Measurements from ENCODE around the gene CEP20. TPM values are rescaled to one million over a fixed set of nuclear protein-coding genes. Genes with fewer than 3 reads are reported as not detected.
A peak's percentile ranks its signal among the peaks of the same experiment; 100 is the strongest.

The CEP20 gene
- total and polyA plus RNA-seq, 10 of the 15 experiments (the other 5 are each of a cell fraction or from before 2014, with no cell fraction given): 33.4 to 57.8 (median 52.6) TPM

DNA sequence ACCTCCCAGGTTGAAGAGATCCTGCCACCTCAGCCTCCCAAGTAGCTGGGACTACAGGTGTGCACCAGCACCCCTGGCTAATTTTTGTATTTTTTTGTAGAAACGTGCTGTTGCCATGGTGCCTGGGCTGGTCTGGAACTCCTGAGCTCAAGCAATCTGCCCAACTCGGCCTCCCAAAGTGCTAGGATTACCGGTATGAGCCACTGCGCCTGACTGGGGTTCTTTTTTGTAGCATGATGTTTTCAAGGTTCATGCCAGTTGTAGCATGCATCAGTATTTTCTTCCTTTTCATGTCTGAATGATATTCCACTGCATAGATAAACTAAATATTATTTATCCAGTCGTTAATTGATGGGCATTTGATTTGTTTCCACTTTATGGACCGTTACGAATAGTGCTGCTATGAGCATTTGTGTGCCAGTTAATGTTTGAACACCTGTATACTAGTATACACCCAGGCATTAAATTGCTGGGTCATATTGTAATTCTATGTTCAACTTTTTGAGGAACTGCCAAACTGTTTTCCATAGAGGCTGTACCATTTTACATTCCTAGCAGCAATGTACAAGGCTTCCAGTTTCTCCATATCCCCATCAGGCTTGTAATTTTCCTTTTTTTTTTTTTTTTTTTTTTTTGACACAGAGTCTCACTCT is 24.8 kb upstream of the CEP20 start:
- RAD21 ChIA-PET (ENCODE audit: unreplicated experiment): interaction anchor here (0.9 kb wide), 1 partner anchor 34 kb away, joined by 3 read pairs; no protein-coding TSS in a partner anchor
- no peak for DNase-seq (ENCODE audit: low read depth, low spot score)
- H3K4me3 ChIP-seq: no peak overlapping the region
- H3K36me3 ChIP-seq (ENCODE audit: control insufficient read depth in 2 of 2, insufficient read depth in 2 of 2, low read length in 1 of 2): no peaks in the 10 kb centered on the region
- POLR2A ChIA-PET: interaction anchor here (0.7 kb wide), 1 partner anchor 29 kb away, joined by 3 read pairs; no protein-coding TSS in a partner anchor
- H3K27me3 ChIP-seq (replicated peaks in 1 of 2; ENCODE audit: control insufficient read depth in 2 of 2, insufficient read depth in 2 of 2, low read length in 1 of 2): no peaks in the 10 kb centered on the region
- H3K27ac ChIP-seq (ENCODE audit: control insufficient read depth, insufficient read depth): no peak overlapping the region
- no peak overlapping the region for H3K9ac ChIP-seq (ENCODE audit: control insufficient read depth, insufficient read depth, low read length)
- no peak for ATAC-seq
- TF ChIP-seq ATF2 (IDR thresholded peaks at IDR 0.05; ENCODE audit: low read length) (no peak), MEF2B (IDR thresholded peaks at IDR 0.05; ENCODE audit: partially characterized antibody, poor library complexity, severe bottlenecking) (no peak)
- H4K20me1 ChIP-seq (ENCODE audit: control insufficient read depth, insufficient read depth): no peaks in the 10 kb centered on the region
- SMC1A ChIA-PET (ENCODE audit: uncharacterized antibody, unreplicated experiment): no interaction called here
- intact Hi-C loops (cut with micrococcal nuclease; ENCODE audit: unreplicated experiment) (no loop called here), in situ Hi-C loops (cut with MboI) (no loop called here)
- no peak overlapping the region for H3K4me2 ChIP-seq (ENCODE audit: control insufficient read depth, insufficient read depth)
- no peaks in the 10 kb centered on the region; the same call in 2 of the 3 replicates for H3K9me3 ChIP-seq (replicated peaks; ENCODE audit: control insufficient read depth, insufficient read depth, low read length)
- FAIRE-seq: no peak
- 52% methylated on average over 7 of the region's 7 CpGs for WGBS (ENCODE audit: insufficient coverage, insufficient replicate concordance, low lambda C conversion rate, missing lambda C conversion rate)
- BruUV-seq (replicated peaks): no TSS peak
- no peaks in the 10 kb centered on the region for H3K4me1 ChIP-seq (ENCODE audit: control insufficient read depth, insufficient read depth, low read length)
- CTCF ChIA-PET: no interaction called here
- H3K79me2 ChIP-seq (ENCODE audit: control insufficient read depth, insufficient read depth, low read length): no peaks in the 10 kb centered on the region
- peak overlapping the region; percentile 20; the same call in 1 of the 2 replicates for H2AFZ ChIP-seq (ENCODE audit: control insufficient read depth, low read depth, low read length)

DNA sequence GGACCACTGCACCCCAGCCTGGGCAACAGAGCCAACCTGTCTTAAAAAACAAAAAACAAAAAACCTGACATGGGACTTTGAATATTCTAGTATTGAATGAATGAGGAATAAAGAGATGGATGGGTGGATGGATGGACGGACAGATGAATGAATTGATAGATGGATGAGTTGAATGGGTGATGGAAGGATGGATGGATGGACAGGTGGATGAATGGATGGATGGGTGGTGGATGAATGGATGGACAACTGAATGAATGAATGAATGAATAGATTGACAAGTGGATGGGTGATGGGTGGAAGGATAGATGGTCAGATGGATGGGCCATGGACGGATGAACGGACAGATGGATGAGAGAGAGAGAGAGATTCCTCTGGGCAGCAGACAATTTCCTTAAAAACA is 22.8 kb upstream of the CEP20 start:
- no TSS peak for BruUV-seq (replicated peaks)
- ChIA-PET RAD21 (ENCODE audit: unreplicated experiment) (no interaction called here), SMC1A (ENCODE audit: uncharacterized antibody, unreplicated experiment) (no interaction called here), CTCF (no interaction called here), POLR2A (no interaction called here)
- TF ChIP-seq USF2 (IDR thresholded peaks at IDR 0.05; ENCODE audit: borderline replicate concordance, low read depth, low read length): no peak
- TF ChIP-seq GABPA (IDR thresholded peaks at IDR 0.05; ENCODE audit: low read depth): no peak
- TF ChIP-seq SMC3 (IDR thresholded peaks at IDR 0.05; ENCODE audit: borderline replicate concordance, low read length): no peak
- no peaks in the 10 kb centered on the region; the same call in 2 of the 3 replicates for H3K9me3 ChIP-seq (replicated peaks; ENCODE audit: control insufficient read depth, insufficient read depth, low read length)
- no peaks in the 10 kb centered on the region for H3K79me2 ChIP-seq (ENCODE audit: control insufficient read depth, insufficient read depth, low read length)
- 100% methylated on average over 3 of the region's 3 CpGs for WGBS (ENCODE audit: insufficient coverage, insufficient replicate concordance, low lambda C conversion rate, missing lambda C conversion rate)
- H3K36me3 ChIP-seq (ENCODE audit: control insufficient read depth in 2 of 2, insufficient read depth in 2 of 2, low read length in 1 of 2): no peaks in the 10 kb centered on the region
- H3K27me3 ChIP-seq (replicated peaks in 1 of 2; ENCODE audit: control insufficient read depth in 2 of 2, insufficient read depth in 2 of 2, low read length in 1 of 2): no peaks in the 10 kb centered on the region
- H3K4me3 ChIP-seq: no peak overlapping the region
- no peak overlapping the region for H3K4me2 ChIP-seq (ENCODE audit: control insufficient read depth, insufficient read depth)
- DNase-seq (ENCODE audit: low read depth, low spot score): no peak
- no peak for FAIRE-seq
- H3K4me1 ChIP-seq (ENCODE audit: control insufficient read depth, insufficient read depth, low read length): no peaks in the 10 kb centered on the region
- H4K20me1 ChIP-seq (ENCODE audit: control insufficient read depth, insufficient read depth): no peaks in the 10 kb centered on the region
- no peak overlapping the region for H3K9ac ChIP-seq (ENCODE audit: control insufficient read depth, insufficient read depth, low read length)
- H2AFZ ChIP-seq (ENCODE audit: control insufficient read depth, low read depth, low read length): no peak overlapping the region
- H3K27ac ChIP-seq (ENCODE audit: control insufficient read depth, insufficient read depth): no peak overlapping the region
- in situ Hi-C loops (cut with MboI): no loop called here
- no peak for ATAC-seq
- intact Hi-C loops (cut with micrococcal nuclease; ENCODE audit: unreplicated experiment): no loop called here
